OCI-LY3 (cell line): Measurements from ENCODE around the gene EPHB4.

Experiments used
- H2AFZ ChIP-seq: fragments of 200-600, 300-600 bp; shearing (Covaris generic); 2 replicates; pipeline ENCODE4 v1.6.0; 2014; ENCODE audit warnings: antibody characterized with exemption, low read depth, low read length
- H3K27ac ChIP-seq: fragments of 200-600, 300-600 bp; sonication (generic); 2 replicates; pipeline ENCODE4 v1.5.1; 2014; ENCODE audit warnings: mild to moderate bottlenecking, low read length, moderate library complexity, mixed read lengths
- H3K27me3 ChIP-seq: fragments of 200-600, 300-600 bp; sonication (generic); 2 replicates; pipeline ENCODE4 v1.6.1; 2014; ENCODE audit warnings: low read depth, low read length, mixed read lengths
- H3K36me3 ChIP-seq: fragments of 200-600, 300-600 bp; sonication (generic); replicated peaks from 2 replicates; pipeline ENCODE3; 2014; ENCODE audit warnings: low read depth, low read length, mixed read lengths
- H3K4me1 ChIP-seq: fragments of 300-600, 200-600 bp; sonication (generic); 2 replicates; pipeline ENCODE4 v1.6.1; 2014; ENCODE audit warnings: low read length, mixed read lengths
- H3K4me2 ChIP-seq: fragments of 200-600, 300-600 bp; sonication (generic); 2 replicates; pipeline ENCODE4 v1.6.1; 2014; ENCODE audit warnings: low read length, mixed read lengths
- H3K4me3 ChIP-seq: fragments of 300-600, 200-600 bp; sonication (generic); 2 replicates; pipeline ENCODE4 v1.5.1; 2014; ENCODE audit warnings: antibody characterized with exemption, mild to moderate bottlenecking, low read length, moderate library complexity
- H3K79me2 ChIP-seq: fragments of 300-600, 200-600 bp; shearing (Covaris generic); 2 replicates; pipeline ENCODE4 v1.6.1; 2014; ENCODE audit warnings: mild to moderate bottlenecking, low read length, mixed read lengths
- H3K9ac ChIP-seq: fragments of 300-600, 200-600 bp; shearing (Covaris generic); 2 replicates; pipeline ENCODE4 v1.6.0; 2014; ENCODE audit warnings: mild to moderate bottlenecking, low read length, moderate library complexity
- H3K9me3 ChIP-seq: fragments of 200-600, 300-600 bp; shearing (Covaris generic); 2 replicates; pipeline ENCODE4 v1.6.1; 2014; ENCODE audit warnings: low read length, mixed read lengths; ENCODE audit not compliant: insufficient read depth
- H4K20me1 ChIP-seq: fragments of 200-600, 300-600 bp; sonication (generic); 2 replicates; pipeline ENCODE4 v1.6.1; 2016; ENCODE audit warnings: low read length, mixed read lengths; ENCODE audit not compliant: insufficient read depth
- EZH2phosphoT487 ChIP-seq: fragments of 200-600 bp; shearing (Covaris generic); IDR thresholded peaks from 2 replicates; pipeline ENCODE4 v1.6.1; 2018; ENCODE audit warnings: antibody characterized with exemption, mixed run types, low read depth
- TF ChIP-seq, protein P1 (sequence below): fragments of 200-600, 300-600 bp; sonication (generic); IDR thresholded peaks from 2 replicates; pipeline ENCODE4 v1.5.1; 2014; ENCODE audit warnings: antibody characterized with exemption, low read length, low read depth

The EPHB4 gene

DNA sequence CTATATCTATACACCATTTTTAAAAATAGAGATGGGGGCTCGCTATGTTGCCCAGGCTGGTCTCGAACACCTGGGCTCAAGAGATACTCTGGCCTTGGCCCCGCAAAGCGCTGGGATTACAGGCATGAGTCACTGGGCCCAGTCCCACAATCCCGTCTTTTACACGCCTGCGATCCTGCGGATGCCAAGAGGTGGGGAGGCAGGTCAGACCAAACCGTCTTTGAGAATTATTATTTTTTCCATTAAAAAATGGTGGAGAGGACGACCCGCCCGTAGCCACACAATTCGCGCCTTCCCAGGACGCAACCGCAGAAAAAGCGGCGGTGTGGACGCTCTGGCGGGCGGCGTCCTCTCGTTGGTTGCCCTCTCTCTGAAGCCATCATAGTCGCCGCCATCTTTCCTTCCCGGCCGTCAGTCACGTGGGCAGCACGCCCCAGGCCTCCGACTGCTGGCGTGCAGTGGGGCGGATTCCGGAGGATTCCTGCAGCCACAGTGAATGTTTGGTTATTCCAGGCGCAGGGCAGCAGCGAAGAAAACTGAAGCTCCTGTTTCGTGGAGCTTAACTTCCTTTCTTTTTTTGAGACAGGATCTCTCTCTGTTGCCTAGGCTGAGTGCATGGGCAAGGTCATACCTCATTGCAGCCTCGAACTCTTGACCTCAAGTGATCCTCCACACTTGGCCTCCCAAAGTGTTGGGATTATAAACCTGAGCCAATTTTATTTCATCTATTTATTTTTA, 9.9 kb upstream of the EPHB4 start:
- no peaks in the 10 kb centered on the region for H3K27me3 ChIP-seq
- no peaks in the 10 kb centered on the region for H4K20me1 ChIP-seq
- peak overlapping the region; percentile 91 for H3K9ac ChIP-seq
- no peaks in the 10 kb centered on the region for H3K9me3 ChIP-seq
- TF ChIP-seq, protein P1, sequence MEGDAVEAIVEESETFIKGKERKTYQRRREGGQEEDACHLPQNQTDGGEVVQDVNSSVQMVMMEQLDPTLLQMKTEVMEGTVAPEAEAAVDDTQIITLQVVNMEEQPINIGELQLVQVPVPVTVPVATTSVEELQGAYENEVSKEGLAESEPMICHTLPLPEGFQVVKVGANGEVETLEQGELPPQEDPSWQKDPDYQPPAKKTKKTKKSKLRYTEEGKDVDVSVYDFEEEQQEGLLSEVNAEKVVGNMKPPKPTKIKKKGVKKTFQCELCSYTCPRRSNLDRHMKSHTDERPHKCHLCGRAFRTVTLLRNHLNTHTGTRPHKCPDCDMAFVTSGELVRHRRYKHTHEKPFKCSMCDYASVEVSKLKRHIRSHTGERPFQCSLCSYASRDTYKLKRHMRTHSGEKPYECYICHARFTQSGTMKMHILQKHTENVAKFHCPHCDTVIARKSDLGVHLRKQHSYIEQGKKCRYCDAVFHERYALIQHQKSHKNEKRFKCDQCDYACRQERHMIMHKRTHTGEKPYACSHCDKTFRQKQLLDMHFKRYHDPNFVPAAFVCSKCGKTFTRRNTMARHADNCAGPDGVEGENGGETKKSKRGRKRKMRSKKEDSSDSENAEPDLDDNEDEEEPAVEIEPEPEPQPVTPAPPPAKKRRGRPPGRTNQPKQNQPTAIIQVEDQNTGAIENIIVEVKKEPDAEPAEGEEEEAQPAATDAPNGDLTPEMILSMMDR = no peak
- no peak for TF ChIP-seq EZH2phosphoT487
- peak overlapping the region; percentile 78 for H3K4me3 ChIP-seq
- H3K79me2 ChIP-seq = no peaks in the 10 kb centered on the region
- H2AFZ ChIP-seq = peak overlapping the region; percentile 93; the same call in 1 of the 2 replicates
- H3K36me3 ChIP-seq = no peaks in the 10 kb centered on the region
- H3K27ac ChIP-seq = peak overlapping the region; percentile 45
- H3K4me2 ChIP-seq = peak overlapping the region; percentile 84
- peaks cover 6% of the 10 kb centered on the region; the same call in 1 of the 2 replicates for H3K4me1 ChIP-seq

GRCh38 chr7:100836812-100837098, 9.4 kb upstream of the EPHB4 start:
- Histone ChIP-seq H3K36me3 (no peaks in the 10 kb centered on the region), H3K4me1 (peaks cover 6% of the 10 kb centered on the region; the same call in 1 of the 2 replicates), H3K9me3 (no peaks in the 10 kb centered on the region), H3K27me3 (no peaks in the 10 kb centered on the region), H2AFZ (no peak overlapping the region), H3K9ac (peak overlapping the region; percentile 91), H3K27ac (peak overlapping the region; percentile 45), H4K20me1 (no peaks in the 10 kb centered on the region), H3K4me2 (peak overlapping the region; percentile 84), H3K4me3 (peak overlapping the region; percentile 78), H3K79me2 (no peaks in the 10 kb centered on the region)
- TF ChIP-seq, protein P1 = no peak
- TF ChIP-seq EZH2phosphoT487 = no peak

DNA sequence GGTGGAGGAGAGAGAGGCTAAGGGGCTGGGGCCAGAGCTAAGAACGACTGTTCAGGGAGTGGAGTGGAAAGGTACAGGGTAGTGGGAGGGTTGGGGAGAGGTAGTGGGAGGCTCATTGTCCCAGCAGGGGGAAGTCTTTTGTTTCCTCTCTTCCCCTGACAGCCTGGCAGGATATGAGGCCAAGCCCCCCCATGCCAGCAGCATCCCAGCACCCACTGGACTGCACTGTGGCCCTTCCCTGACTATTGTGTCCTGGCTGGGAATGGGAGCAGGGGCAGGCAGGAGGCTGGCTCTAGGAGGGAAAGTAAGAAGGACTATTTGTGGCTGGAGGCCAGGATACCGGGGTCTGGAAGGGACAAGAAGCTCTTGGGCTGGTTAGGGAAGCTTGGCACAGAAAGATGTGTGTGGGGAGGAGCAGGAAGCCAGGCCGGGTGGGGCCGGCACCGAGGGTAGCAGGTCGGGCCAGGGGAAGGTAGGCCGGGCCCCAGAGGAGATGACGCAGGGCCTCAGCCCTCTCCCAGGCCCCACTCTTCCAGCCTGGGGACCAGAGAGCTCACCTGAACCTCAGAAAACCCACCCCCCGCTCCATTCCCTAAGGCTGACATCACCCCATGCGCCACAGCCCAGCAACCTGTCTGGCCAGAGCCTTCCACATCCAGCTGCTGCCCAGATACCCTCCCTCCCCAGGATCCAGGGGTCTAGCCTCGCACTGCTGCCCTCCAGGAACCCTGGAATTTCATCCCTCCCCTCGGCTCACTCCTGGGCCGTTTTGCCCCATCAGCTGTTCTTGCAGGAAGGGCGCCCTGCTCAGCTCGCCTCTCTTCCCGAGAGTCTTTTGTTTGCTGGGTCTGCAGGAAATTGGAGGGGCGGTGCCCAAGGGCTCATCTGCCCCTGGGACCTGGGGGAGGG, 8.8 kb upstream of the EPHB4 start:
- no peak overlapping the region for H2AFZ ChIP-seq
- H3K27ac ChIP-seq = no peak overlapping the region

GRCh38 chr7:100832281-100832633, 4.9 kb upstream of the EPHB4 start:
- Histone ChIP-seq H3K27ac (no peak overlapping the region), H3K4me2 (no peak overlapping the region), H3K79me2 (no peaks in the 10 kb centered on the region), H3K9me3 (no peaks in the 10 kb centered on the region), H3K36me3 (no peaks in the 10 kb centered on the region), H3K4me3 (no peak overlapping the region), H4K20me1 (no peaks in the 10 kb centered on the region), H2AFZ (no peak overlapping the region), H3K4me1 (peaks cover 16% of the 10 kb centered on the region), H3K27me3 (no peaks in the 10 kb centered on the region), H3K9ac (no peak overlapping the region)
- TF ChIP-seq EZH2phosphoT487 = no peak
- TF ChIP-seq, protein P1 = no peak

More for the DNA sequence above, 8.8 kb upstream of the EPHB4 start:
- no peak overlapping the region for H3K4me3 ChIP-seq
- H3K4me2 ChIP-seq = peak overlapping the region; percentile 8; the same call in 1 of the 2 replicates
- no peaks in the 10 kb centered on the region for H3K36me3 ChIP-seq
- H3K9ac ChIP-seq = no peak overlapping the region
- no peaks in the 10 kb centered on the region for H3K79me2 ChIP-seq
- H4K20me1 ChIP-seq = no peaks in the 10 kb centered on the region
- peaks cover 6% of the 10 kb centered on the region; the same call in 1 of the 2 replicates for H3K4me1 ChIP-seq
- no peak for TF ChIP-seq EZH2phosphoT487
- TF ChIP-seq, protein P1 = no peak
- no peaks in the 10 kb centered on the region for H3K9me3 ChIP-seq
- H3K27me3 ChIP-seq = no peaks in the 10 kb centered on the region
